Fibroblast of lung (primary cell): ENCODE measurements around the gene STOML2. TPM values are rescaled to one million over a fixed set of nuclear protein-coding genes. Genes with fewer than 3 reads are reported as not detected.

ENCODE experiments used
- DNase-seq, 2 donors: peaks; one replicate each; pipeline versions ENCODE4 v3.0.0 to v3.0.0-alpha.2; 2010; ENCODE audit warnings: low read depth in 2 of 2
- H2AFZ ChIP-seq: 2 replicates; pipeline ENCODE4 v1.5.1; 2012; ENCODE audit warnings: low read length, control low read depth, inconsistent platforms
- H3K27ac ChIP-seq: 2 replicates; pipeline ENCODE4 v1.5.1; 2011; ENCODE audit warnings: low read length, control low read depth; ENCODE audit not compliant: insufficient read depth
- H3K27me3 ChIP-seq: 2 replicates; pipeline ENCODE4 v1.5.1; 2011; ENCODE audit warnings: mild to moderate bottlenecking, low read length; ENCODE audit not compliant: control insufficient read depth, insufficient read depth
- H3K36me3 ChIP-seq: 2 replicates; pipeline ENCODE4 v1.5.1; 2011; ENCODE audit warnings: low read length; ENCODE audit not compliant: control insufficient read depth, insufficient read depth
- H3K4me1 ChIP-seq: 2 replicates; pipeline ENCODE4 v1.5.1; 2011; ENCODE audit warnings: low read length; ENCODE audit not compliant: control insufficient read depth, insufficient read depth; ENCODE audit errors: extremely low read depth
- H3K4me2 ChIP-seq: 2 replicates; pipeline ENCODE4 v1.5.1; 2011; ENCODE audit warnings: low read length, control low read depth; ENCODE audit not compliant: insufficient read depth; ENCODE audit errors: extremely low read depth
- H3K4me3 ChIP-seq, 4 experiments: fragments of 200-600 bp in 1 of 4; sonication (generic) in 1 of 4; replicated peaks in 1 of 4; 2 replicates each; pipeline ENCODE4 v1.5.1; 2011 to 2016; ENCODE audit warnings: low read length in 4 of 4, low read depth in 3 of 4, mild to moderate bottlenecking in 3 of 4, control low read depth in 2 of 4, inconsistent platforms in 1 of 4, mixed read lengths in 1 of 4; ENCODE audit not compliant: insufficient read depth in 1 of 4; ENCODE audit errors: control extremely low read depth in 1 of 4
- H3K79me2 ChIP-seq: 2 replicates; pipeline ENCODE4 v1.5.1; 2012; ENCODE audit warnings: mild to moderate bottlenecking, low read length, inconsistent platforms; ENCODE audit not compliant: control insufficient read depth, insufficient read depth
- H3K9ac ChIP-seq: 2 replicates; pipeline ENCODE4 v1.5.1; 2011; ENCODE audit warnings: mild to moderate bottlenecking, low read length, control low read depth; ENCODE audit not compliant: insufficient read depth
- H3K9me3 ChIP-seq: 2 replicates; pipeline ENCODE4 v1.5.1; 2012; ENCODE audit warnings: low read depth, low read length; ENCODE audit not compliant: control insufficient read depth, insufficient read depth
- H4K20me1 ChIP-seq: 2 replicates; pipeline ENCODE4 v1.5.1; 2011; ENCODE audit warnings: low read length; ENCODE audit not compliant: control insufficient read depth, insufficient read depth; ENCODE audit errors: extremely low read depth
- CTCF ChIP-seq, 2 donors: IDR thresholded peaks in 1 of 2; conservative IDR thresholded peaks in 1 of 2; 1 replicate in 1 of 2; 2 replicates in 1 of 2; pipeline ENCODE4 v1.5.1; 2011 to 2012; ENCODE audit warnings: low read length in 2 of 2, control low read depth in 1 of 2, inconsistent platforms in 1 of 2, low read depth in 1 of 2, mild to moderate bottlenecking in 1 of 2
- EZH2 ChIP-seq: IDR thresholded peaks from 2 replicates; pipeline ENCODE4 v1.5.1; 2012; ENCODE audit warnings: low read length, control low read depth, mild to moderate bottlenecking; ENCODE audit errors: missing control alignments
- polyA plus RNA-seq, 2 donors: library from polyadenylated mRNA; depleted of rRNA in 1 of 2; stranded (reverse) in 1 of 2; unstranded in 1 of 2; fragments of >200 nt; gene quantifications; 2 replicates each; pipeline ENCODE4 v1.2.1, GENCODE V29; 2011 to 2012; ENCODE audit warnings: missing spikeins in 1 of 2
- total RNA-seq: library from RNA; depleted of rRNA; stranded (reverse); fragments of >200 nt; gene quantifications from 2 replicates; pipeline ENCODE4 v1.2.1, GENCODE V29; 2014

Gene STOML2
- total and polyA plus RNA-seq, 2 donors (not counting 1 experiment from before 2014, with no cell fraction given), result 94.0 to 170 TPM

GRCh38 chr9:35078066-35078465 is 24.9 kb downstream of the STOML2 start:
- Histone ChIP-seq H3K27ac (no peak overlapping the region), H3K9ac (no peak overlapping the region), H3K9me3 (no peaks in the 10 kb centered on the region), H3K79me2 (peaks cover 25% of the 10 kb centered on the region), H2AFZ (no peak overlapping the region), H3K4me3 (peak overlapping the region; percentile 68 to 89 (median 84)), H4K20me1 (no peaks in the 10 kb centered on the region), H3K36me3 (peaks cover 6% of the 10 kb centered on the region), H3K4me2 (peak overlapping the region; percentile 97), H3K4me1 (peaks cover 7% of the 10 kb centered on the region), H3K27me3 (no peaks in the 10 kb centered on the region)
- DNase-seq, result no peak
- TF ChIP-seq CTCF (conservative IDR thresholded peaks at IDR 0.05 in 1 of 2, IDR thresholded peaks at IDR 0.05 in 1 of 2; ENCODE audit: low read depth in 1 of 2, low read length in 2 of 2), result no peak
- no peak for TF ChIP-seq EZH2

- H2AFZ ChIP-seq, result no peak overlapping the region
- H3K27ac ChIP-seq, result no peak overlapping the region
- H3K9ac ChIP-seq, result peak overlapping the region; percentile 10
- no peak overlapping the region for H3K4me3 ChIP-seq
- no peak overlapping the region for H3K4me2 ChIP-seq
- no peaks in the 10 kb centered on the region for H4K20me1 ChIP-seq
- no peak for DNase-seq
- H3K4me1 ChIP-seq, result peaks cover 7% of the 10 kb centered on the region
- no peaks in the 10 kb centered on the region for H3K9me3 ChIP-seq
- peaks cover 6% of the 10 kb centered on the region for H3K36me3 ChIP-seq
- H3K79me2 ChIP-seq, result peaks cover 25% of the 10 kb centered on the region
- TF ChIP-seq EZH2, result no peak
- no peak for TF ChIP-seq CTCF (conservative IDR thresholded peaks at IDR 0.05 in 1 of 2, IDR thresholded peaks at IDR 0.05 in 1 of 2; ENCODE audit: low read depth in 1 of 2, low read length in 2 of 2)
- H3K27me3 ChIP-seq, result no peaks in the 10 kb centered on the region
These were observed 26.1 kb downstream of the STOML2 start for GRCh38 chr9:35076848-35077247.

DNA sequence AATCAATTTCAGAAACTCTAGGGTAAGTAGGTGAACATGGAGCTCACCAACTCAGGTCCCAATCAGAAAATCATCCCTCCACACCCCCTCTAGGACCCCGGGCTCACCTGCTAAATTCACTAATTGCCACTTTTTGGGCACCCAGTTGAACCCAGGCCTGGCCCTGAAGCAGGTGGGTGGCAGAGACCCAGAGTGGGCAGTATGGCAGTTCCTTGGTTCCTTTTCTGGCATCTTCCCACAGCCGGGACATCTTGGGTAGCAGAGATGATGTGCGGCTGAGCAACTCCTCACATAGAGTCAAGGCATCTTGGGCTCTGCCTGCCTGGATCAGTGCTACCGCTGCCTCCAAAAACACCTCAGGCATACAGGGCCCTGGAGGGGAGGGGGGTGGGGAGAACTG is 27.6 kb downstream of the STOML2 start:
- no peaks in the 10 kb centered on the region for H3K9me3 ChIP-seq
- no peak overlapping the region for H3K9ac ChIP-seq
- no peaks in the 10 kb centered on the region for H3K27me3 ChIP-seq
- no peak overlapping the region for H3K27ac ChIP-seq
- peaks cover 3% of the 10 kb centered on the region for H4K20me1 ChIP-seq
- peaks cover 39% of the 10 kb centered on the region for H3K79me2 ChIP-seq
- peaks cover 6% of the 10 kb centered on the region for H3K36me3 ChIP-seq
- H3K4me3 ChIP-seq, result no peak overlapping the region
- DNase-seq, result no peak
- TF ChIP-seq CTCF (conservative IDR thresholded peaks at IDR 0.05 in 1 of 2, IDR thresholded peaks at IDR 0.05 in 1 of 2; ENCODE audit: low read depth in 1 of 2, low read length in 2 of 2) (no peak), EZH2 (no peak)
- H3K4me1 ChIP-seq, result peaks cover 7% of the 10 kb centered on the region
- H3K4me2 ChIP-seq, result no peak overlapping the region
- no peak overlapping the region for H2AFZ ChIP-seq
